Testis (tissue), 2 donors: Measurements from ENCODE around the gene SHISA8.

ENCODE experiments used
- POLR2A ChIP-seq: fragments of 450-650 bp; IDR thresholded peaks from one replicate; pipeline ENCODE4 v1.6.1; 2017; ENCODE audit warnings: antibody characterized with exemption, mild to moderate bottlenecking, moderate library complexity
- TF ChIP-seq, protein P1 (sequence below), 3 experiments: fragments of 450-650 bp in 2 of 3; fragments of 200-600 bp in 1 of 3; sonication (generic) in 1 of 3; IDR thresholded peaks; one replicate each; pipeline ENCODE4 v1.5.1; 2016 to 2019; ENCODE audit warnings: antibody characterized with exemption in 3 of 3, mild to moderate bottlenecking in 2 of 3, moderate library complexity in 1 of 3

DNA sequence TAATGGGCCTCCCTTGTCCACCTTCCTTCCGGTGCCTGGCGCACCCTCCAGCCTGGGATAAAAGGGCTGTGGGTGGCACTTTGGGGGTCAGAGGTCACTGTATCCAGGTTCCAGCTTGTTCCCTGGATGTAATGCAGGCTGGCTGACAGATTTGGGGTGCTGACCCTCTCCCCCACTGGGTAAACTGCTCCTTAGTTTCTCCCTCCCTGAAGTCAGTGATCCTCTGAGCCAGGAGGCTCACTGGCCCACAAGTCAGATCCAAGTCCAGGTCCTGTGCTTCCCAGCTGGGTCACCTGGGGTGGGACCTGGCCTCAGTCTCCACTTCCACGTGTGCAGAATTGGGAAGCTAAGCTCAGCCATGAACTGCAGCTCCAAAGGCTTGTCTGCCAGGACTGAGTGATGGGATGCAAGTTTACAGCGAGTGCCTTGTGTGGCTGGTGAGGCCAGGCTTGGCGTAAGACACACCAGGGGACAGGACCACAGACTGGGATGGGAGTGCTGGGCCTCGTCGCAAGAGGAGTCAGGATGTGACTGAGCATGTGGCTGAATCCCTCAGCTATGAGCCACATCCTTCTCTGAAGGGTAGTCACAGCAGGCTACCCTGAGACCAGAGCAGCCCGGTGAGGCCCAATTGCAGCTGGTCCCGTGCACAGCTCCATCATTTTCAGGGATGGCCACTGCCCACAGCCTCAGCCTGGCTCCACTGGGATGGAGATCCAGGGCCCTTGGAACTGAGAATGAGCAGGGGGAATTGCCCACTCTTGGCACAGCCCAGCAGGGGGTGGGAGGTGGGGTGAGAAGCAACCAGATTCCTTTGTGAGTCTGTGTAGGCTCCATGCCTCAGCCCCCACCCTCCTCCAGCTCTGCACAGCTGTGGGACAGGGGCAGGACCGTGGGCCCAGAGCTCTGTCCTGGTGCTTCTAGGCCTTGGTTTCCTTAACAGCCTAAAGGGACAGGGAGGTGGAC is 7.2 kb downstream of the SHISA8 start:
- TF ChIP-seq, protein P1, sequence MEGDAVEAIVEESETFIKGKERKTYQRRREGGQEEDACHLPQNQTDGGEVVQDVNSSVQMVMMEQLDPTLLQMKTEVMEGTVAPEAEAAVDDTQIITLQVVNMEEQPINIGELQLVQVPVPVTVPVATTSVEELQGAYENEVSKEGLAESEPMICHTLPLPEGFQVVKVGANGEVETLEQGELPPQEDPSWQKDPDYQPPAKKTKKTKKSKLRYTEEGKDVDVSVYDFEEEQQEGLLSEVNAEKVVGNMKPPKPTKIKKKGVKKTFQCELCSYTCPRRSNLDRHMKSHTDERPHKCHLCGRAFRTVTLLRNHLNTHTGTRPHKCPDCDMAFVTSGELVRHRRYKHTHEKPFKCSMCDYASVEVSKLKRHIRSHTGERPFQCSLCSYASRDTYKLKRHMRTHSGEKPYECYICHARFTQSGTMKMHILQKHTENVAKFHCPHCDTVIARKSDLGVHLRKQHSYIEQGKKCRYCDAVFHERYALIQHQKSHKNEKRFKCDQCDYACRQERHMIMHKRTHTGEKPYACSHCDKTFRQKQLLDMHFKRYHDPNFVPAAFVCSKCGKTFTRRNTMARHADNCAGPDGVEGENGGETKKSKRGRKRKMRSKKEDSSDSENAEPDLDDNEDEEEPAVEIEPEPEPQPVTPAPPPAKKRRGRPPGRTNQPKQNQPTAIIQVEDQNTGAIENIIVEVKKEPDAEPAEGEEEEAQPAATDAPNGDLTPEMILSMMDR (IDR thresholded peaks at IDR 0.05) = no peak
- no peak for TF ChIP-seq POLR2A
